Measurements from ENCODE around the gene TIAL1. TPM values are rescaled to one million over a fixed set of nuclear protein-coding genes. Genes with fewer than 3 reads are reported as not detected.
"Not testable (repeated sequence)": the region's sequence is repeated elsewhere in the genome, so short reads cannot be mapped to it uniquely, and the experiment has no call there.

Gene TIAL1
- total RNA-seq, 2 donors from 2014 or later = 34.9 to 36.1 TPM

GRCh38 chr10:119575991-119576390 lies 20.8 kb downstream of the TIAL1 start:
- Histone ChIP-seq H3K27ac (no peak overlapping the region), H3K27me3 (no peaks in the 10 kb centered on the region), H3K4me1 (no peaks in the 10 kb centered on the region), H3K4me3 (no peak overlapping the region), H3K9me3 (no peaks in the 10 kb centered on the region), H3K36me3 (replicated peaks in 1 of 2; ENCODE audit: insufficient read depth in 1 of 2, low read depth in 2 of 2) (peaks cover 9 to 28% of the 10 kb centered on the region in 2 donors)
- DNase-seq = no peak
- intact Hi-C loops (cut with DNase I) = no loop called here
- no peak for ATAC-seq
- TF ChIP-seq POLR2A (IDR thresholded peaks at IDR 0.05) = no peak
- TF ChIP-seq, protein P1, sequence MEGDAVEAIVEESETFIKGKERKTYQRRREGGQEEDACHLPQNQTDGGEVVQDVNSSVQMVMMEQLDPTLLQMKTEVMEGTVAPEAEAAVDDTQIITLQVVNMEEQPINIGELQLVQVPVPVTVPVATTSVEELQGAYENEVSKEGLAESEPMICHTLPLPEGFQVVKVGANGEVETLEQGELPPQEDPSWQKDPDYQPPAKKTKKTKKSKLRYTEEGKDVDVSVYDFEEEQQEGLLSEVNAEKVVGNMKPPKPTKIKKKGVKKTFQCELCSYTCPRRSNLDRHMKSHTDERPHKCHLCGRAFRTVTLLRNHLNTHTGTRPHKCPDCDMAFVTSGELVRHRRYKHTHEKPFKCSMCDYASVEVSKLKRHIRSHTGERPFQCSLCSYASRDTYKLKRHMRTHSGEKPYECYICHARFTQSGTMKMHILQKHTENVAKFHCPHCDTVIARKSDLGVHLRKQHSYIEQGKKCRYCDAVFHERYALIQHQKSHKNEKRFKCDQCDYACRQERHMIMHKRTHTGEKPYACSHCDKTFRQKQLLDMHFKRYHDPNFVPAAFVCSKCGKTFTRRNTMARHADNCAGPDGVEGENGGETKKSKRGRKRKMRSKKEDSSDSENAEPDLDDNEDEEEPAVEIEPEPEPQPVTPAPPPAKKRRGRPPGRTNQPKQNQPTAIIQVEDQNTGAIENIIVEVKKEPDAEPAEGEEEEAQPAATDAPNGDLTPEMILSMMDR (IDR thresholded peaks at IDR 0.05) = no peak

- DNase-seq (no peak), ATAC-seq (no peak)
- Histone ChIP-seq H3K4me1 (no peaks in the 10 kb centered on the region), H3K27ac (no peak overlapping the region), H3K27me3 (no peaks in the 10 kb centered on the region), H3K4me3 (no peak overlapping the region), H3K9me3 (no peaks in the 10 kb centered on the region), H3K36me3 (replicated peaks in 1 of 2; ENCODE audit: insufficient read depth in 1 of 2, low read depth in 2 of 2) (peaks cover 9 to 28% of the 10 kb centered on the region in 2 donors)
- intact Hi-C loops (cut with DNase I) = no loop called here
- WGBS, 2 donors = 43 to 58% methylated on average over 5 of the region's 5 CpGs
- TF ChIP-seq POLR2A (IDR thresholded peaks at IDR 0.05) = no peak
- TF ChIP-seq, protein P1 (IDR thresholded peaks at IDR 0.05) = no peak
These were observed 21.3 kb downstream of the TIAL1 start for GRCh38 chr10:119575506-119575905.

GRCh38 chr10:119567978-119568377 lies 28.8 kb downstream of the TIAL1 start:
- Histone ChIP-seq H3K27ac (no peak overlapping the region), H3K4me1 (no peaks in the 10 kb centered on the region), H3K36me3 (replicated peaks in 1 of 2; ENCODE audit: insufficient read depth in 1 of 2, low read depth in 2 of 2) (no peaks in the 10 kb centered on the region), H3K4me3 (no peak overlapping the region), H3K27me3 (no peaks in the 10 kb centered on the region), H3K9me3 (no peaks in the 10 kb centered on the region)
- DNase-seq = no peak
- no peak for TF ChIP-seq POLR2A (IDR thresholded peaks at IDR 0.05)
- TF ChIP-seq, protein P1 (IDR thresholded peaks at IDR 0.05) = no peak
- intact Hi-C loops (cut with DNase I) = no loop called here
- WGBS, 2 donors = 75% methylated on average over 8 of the region's 8 CpGs
- ATAC-seq = no peak

DNA sequence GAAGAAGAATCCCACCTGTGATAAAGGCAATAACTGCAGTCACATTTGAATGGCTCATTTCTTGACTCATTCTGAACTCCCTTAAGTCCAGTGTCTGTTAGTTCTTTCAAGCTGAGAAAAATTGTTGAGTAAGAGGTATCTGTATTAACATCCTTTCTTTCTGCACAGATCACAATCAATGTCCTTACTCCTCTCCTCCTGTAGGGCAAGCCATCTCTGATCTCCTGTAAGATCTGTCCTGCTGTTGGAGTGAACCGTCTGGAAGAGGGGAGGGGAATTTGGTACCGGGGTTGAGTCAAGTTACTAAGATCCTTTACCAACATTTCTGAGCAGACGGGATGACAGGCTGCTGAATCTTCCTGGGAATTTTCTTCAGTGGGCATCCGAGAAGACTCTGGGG lies 34.7 kb downstream of the TIAL1 start:
- no peaks in the 10 kb centered on the region for H3K27me3 ChIP-seq
- WGBS, 2 donors = 85 to 92% methylated on average over 4 of the region's 4 CpGs
- TF ChIP-seq, protein P1 (IDR thresholded peaks at IDR 0.05) = no peak
- TF ChIP-seq POLR2A (IDR thresholded peaks at IDR 0.05) = no peak
- H3K27ac ChIP-seq = no peak overlapping the region
- H3K4me1 ChIP-seq = no peaks in the 10 kb centered on the region
- H3K9me3 ChIP-seq = no peaks in the 10 kb centered on the region
- DNase-seq (no peak), ATAC-seq (no peak)
- intact Hi-C loops (cut with DNase I) = no loop called here
- no peak overlapping the region for H3K4me3 ChIP-seq
- no peaks in the 10 kb centered on the region for H3K36me3 ChIP-seq (replicated peaks in 1 of 2; ENCODE audit: insufficient read depth in 1 of 2, low read depth in 2 of 2)

- H3K4me1 ChIP-seq; H3K36me3 ChIP-seq (replicated peaks in 1 of 2; ENCODE audit: insufficient read depth in 1 of 2, low read depth in 2 of 2); H3K27me3 ChIP-seq; ATAC-seq; H3K4me3 ChIP-seq; DNase-seq; intact Hi-C loops (cut with DNase I); H3K27ac ChIP-seq; H3K9me3 ChIP-seq: not testable (repeated sequence)
- WGBS, 2 donors = 96 to 98% methylated on average over 12 to 21 of the region's 33 CpGs
These were observed 37.3 kb downstream of the TIAL1 start for GRCh38 chr10:119559511-119559910.

DNA sequence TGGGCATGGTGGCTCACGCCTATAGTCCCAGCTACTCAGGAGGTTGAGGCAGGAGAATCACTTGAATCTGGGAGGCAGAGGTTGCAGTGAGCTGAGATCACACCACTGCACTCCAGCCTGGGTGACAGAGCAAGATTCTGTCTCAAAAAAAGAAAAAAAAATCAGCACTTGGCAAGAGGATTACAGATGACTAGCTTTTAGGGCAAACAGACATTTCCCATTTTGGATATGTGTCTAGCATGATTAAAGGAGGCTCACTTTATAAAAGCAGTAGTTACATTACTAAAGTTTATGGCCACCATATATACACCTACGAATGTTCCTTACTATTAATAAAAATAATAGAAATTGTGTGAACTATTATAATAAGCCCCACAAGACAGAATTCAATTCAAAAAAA lies 40.7 kb downstream of the TIAL1 start:
- ATAC-seq; H3K27me3 ChIP-seq; H3K27ac ChIP-seq; intact Hi-C loops (cut with DNase I); H3K36me3 ChIP-seq (replicated peaks in 1 of 2; ENCODE audit: insufficient read depth in 1 of 2, low read depth in 2 of 2); H3K4me1 ChIP-seq; DNase-seq; H3K9me3 ChIP-seq; H3K4me3 ChIP-seq: not testable (repeated sequence)
- 84 to 91% methylated on average over 2 of the region's 2 CpGs for WGBS, 2 donors

All from body of pancreas (tissue), 4 donors.